Ammon's horn (tissue), 1 donor: ENCODE data around the gene DNAJC11.

ENCODE experiments used
- DNase-seq: peaks from one replicate; pipeline ENCODE4 v3.0.0-alpha.2; 2016; ENCODE audit warnings: low spot score

DNAJC11 gene

DNA sequence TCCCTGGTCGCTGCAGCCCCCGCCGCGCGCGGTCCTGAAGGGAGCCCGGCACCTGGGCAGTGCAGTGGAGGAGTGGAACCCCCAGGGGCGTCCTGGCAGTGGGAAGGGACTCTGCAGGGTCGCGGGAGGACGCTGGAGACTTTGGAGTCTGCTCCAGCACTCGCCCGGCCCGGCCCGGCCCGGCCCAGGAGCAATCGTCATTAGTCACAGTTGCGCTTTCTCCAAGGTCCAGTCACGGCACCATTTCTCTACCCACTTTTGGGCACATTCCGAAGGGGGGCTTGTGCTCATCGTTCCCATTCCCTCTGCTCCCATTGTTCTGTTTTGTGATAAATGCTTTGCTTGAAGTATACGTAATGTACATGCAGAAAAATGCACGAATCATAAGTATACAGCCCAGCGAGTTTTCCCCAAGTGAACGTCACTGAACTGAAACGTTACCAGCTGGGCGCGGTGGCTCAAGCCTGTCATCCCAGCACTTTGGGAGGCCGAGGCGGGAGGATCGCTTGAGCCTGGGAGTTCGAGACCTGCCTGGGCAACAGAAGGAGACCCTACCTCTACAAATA lies 75.9 kb downstream of the DNAJC11 start:
- no peak for DNase-seq

DNA sequence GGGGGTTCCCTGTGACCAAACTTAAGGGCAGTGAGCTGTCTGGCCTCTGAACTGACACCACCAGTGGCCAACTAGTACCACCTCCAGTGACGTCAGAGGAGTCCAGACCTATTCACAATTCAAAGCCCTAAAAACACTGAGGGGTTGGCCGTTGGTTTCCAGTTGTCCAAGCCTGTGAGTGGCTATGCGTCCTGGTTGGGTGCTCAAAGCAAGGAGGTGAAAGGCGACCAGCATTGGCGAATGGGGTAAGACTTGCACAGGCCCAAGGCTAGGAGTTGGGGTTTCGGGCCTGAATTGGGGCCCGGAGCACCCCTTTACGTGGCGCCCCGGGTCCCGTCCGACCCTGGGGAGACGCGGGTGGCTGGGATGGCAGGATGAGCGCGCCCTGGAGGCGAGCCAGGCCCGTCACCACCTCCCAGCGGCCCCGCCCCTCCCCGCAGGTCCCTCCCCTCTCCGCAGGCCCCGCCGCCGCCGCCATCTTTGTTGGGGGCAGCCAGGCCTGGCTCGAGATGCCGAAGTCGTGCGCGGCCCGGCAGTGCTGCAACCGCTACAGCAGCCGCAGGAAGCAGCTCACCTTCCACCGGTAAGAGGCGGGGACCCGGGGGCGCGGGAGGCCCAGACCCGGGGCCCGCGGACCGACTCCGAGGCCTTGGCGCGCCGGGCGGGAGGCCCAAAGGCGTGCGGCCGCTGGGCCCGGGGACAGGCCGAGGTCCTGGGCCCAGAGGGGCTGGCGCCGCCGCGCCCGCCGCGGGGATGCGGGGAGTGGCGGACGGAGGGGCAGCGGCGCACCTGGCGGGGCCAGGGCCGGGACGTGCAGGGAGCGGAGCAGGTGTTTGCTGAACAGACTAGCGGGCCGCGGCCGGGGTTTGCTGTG lies 76.7 kb downstream of the DNAJC11 start, which contains the start of gene THAP3:
Gene THAP3, plus strand, starts transcription at position 159 of the 874 bp plus-strand sequence. Its CDS starts 351 bp downstream, at position 510.
- DNase-seq: peak; percentile 88

- DNase-seq: no peak
These were observed 78.2 kb downstream of the DNAJC11 start for GRCh38 chr1:6623269-6623965.

GRCh38 chr1:6622396-6623152 lies 79.0 kb downstream of the DNAJC11 start:
- no peak for DNase-seq

GRCh38 chr1:6621429-6622391 lies 79.9 kb downstream of the DNAJC11 start:
- DNase-seq: no peak

- DNase-seq: no peak
These were observed 82.6 kb downstream of the DNAJC11 start for GRCh38 chr1:6619045-6619444.

- no peak for DNase-seq
These were observed 86.5 kb downstream of the DNAJC11 start for GRCh38 chr1:6614929-6615785.

- no peak for DNase-seq
These were observed 87.3 kb downstream of the DNAJC11 start for GRCh38 chr1:6614019-6614928.

GRCh38 chr1:6613361-6614018 lies 88.1 kb downstream of the DNAJC11 start, which contains the start of gene PHF13:
TSS of gene PHF13 (plus strand) at chr1:6613731. CDS start at chr1:6614067, 336 bp downstream.
- peak; percentile 98 for DNase-seq

DNA sequence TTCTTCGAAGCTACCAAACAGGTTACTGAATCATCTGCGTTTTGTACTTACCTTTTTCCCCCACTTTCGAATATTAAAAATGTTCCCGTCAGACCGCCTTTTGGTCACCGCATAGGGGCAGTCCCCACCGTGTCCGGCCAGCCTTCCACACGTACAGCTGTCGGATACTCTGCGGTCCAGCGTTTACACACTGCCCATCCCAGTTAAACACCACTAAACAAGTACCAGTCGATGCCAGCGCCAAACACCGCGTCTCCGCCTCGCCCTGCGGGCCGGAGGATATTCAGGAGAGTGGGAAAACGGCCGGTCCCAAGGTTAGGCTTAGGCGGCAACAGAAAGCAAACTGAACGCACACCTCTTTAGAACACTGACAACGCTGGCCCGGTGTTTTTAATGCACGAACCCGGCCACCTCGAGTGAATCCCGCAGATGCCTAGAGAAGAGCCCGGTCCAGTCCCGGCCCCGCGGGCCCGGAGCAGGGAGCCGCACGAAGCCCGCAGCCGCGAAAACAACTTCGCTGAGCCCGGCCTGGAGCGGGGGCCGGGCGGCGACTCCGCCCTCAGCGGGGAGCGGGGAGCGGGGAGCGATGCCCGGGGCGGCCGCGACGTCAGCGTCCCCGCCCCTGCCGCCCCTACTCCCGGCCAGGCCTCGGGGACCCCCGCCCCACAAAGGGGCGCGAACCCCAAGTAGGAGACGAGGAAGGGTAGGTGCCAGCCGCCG lies 88.8 kb downstream of the DNAJC11 start:
- DNase-seq: peak; percentile 63

DNA sequence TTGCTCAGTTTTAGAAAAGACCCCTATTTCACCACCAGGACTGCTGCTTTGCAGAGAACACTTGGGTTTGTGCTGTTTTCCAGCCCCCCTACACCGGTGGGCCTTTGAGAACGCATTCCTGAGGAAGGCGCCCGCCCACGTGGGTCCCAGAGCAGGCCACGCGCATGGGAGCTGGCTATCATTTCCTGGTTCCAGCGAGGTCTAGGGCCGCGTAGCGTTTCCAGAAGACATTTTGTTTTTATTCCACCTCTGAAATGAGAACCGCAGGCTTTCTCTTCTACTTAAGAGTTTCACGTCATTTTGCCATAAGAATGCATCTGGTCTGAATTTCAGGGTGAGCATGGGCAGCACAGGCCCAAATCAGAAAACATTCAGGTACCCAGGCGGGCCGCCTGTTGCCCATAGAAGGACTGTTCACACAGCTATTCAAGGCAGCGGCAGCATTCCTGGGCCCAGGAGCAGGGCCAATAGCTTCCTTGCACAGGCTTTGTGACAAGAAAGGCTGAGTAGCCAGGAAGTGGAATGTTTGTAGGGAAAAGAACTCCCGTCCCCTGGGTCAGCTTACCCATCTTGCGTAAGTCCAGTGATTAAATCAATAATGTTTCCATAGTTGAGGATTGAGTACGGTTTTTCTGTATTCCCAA lies 97.6 kb downstream of the DNAJC11 start:
- DNase-seq: no peak

DNA sequence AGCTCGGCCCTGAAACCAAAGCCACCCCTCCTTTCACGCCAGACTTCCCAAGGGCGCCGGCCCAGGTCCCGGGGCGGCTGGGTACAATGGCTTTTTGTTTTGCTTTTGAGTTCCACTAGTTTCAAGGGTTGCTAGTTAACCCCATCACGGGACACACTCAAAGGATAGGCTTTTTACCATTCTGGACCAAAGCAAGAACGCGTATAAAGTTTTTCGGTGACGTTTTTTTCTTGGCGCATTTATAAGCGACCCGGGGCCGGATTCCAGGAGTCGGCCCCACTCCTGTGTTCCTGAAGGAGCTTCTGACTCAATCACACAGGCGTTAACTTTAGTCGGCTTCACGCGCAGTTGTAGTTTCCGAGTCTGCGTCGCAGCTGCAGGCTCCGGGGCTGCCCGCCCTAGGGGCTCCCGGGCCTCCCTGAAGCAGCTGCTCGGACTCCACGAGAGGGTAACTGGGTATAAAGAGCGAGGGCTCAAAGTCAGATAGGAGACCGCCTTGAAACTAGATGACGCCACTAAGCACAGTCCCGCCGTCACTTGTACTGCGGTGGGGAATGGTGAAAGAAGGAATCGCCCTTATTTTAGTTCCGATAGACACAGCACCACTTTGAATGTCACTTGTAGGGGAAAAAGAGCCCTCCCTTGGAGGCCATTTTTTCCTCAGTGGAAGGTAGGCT lies 98.2 kb downstream of the DNAJC11 start:
- peak; percentile 83 for DNase-seq

DNA sequence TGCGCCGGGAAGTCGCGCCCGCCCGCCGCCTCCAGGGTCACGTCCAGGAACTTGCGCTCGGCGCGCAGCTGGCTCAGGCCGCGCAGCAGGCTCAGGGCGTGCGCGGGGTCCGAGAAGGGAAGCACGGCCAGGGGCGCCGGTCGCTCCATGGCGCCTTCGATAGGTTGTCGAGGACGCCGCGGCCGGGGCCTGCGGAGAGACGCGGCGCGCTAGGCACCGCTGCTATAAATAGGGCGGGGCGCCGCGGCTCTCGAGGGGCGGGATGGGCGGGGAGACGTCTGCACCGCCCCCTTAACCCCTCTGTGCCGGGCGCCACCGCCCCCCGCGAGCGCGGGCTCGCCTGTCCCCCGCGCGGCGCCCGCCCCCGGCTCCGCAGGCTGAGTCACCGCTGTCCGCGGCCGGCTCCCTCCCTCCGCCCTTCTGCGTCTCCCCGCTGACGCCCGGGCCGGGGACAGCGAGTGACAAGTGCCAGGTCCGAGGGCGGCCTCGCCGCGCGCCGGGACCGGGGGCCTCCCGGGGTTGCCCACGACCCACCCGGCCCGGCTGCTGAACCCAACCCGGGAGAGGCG lies 98.9 kb downstream of the DNAJC11 start, which contains the start of gene KLHL21:
Gene KLHL21, minus strand, starts transcription at position 201 of the 569 bp plus-strand sequence. Its CDS starts 52 bp downstream, at position 149.
- DNase-seq: peak; percentile 91

DNA sequence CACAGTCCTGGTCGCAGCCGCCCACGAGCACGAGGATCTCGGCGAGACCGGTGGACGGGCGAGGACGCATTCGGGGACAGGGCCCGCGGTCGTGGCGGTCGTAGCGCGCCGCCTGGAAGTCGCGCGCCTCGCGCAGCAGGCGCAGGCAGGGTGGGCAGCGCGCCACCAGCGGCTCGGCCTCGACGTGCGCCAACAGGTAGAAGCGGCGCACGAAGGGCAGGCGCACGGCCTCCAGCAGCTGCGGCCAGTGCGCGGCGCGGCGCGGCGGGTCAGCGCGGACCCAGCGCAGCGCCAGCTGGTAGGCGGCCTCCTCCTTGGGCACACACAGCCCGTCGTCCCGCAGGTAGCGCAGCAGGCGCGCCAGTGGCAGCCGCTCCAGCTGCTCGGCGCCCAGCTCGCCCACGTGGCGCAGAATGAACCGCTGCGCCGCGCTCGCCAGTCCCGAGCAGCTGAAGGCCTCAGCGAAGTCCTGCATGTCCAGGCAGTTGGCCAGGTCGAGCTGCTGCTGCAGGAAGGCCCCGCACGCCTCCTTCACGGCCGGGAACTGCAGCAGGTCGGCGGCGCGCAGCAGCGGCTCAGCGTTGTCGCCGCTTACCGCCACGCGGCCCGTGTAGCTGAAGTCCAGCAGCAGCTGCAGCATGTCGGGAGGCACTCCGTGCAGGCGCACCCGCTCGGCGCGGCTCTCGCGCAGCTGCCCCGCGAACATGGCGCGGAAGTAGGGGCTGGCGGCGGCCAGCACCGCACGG lies 99.5 kb downstream of the DNAJC11 start:
- DNase-seq: peak; percentile 67
